ENCODE results near the gene VSX1.

Gene VSX1

GRCh38 chr20:25045343-25045712 lies 36.6 kb downstream of the VSX1 start:
- no peak overlapping the region for H2BK5ac ChIP-seq (ENCODE audit: low read depth, low read length, poor library complexity)
- no peak overlapping the region for H4K91ac ChIP-seq (ENCODE audit: low read depth, low read length)
- peaks cover 1% of the 10 kb centered on the region for H3K9me3 ChIP-seq (ENCODE audit: insufficient read depth, low read depth, low read length)
- H3K23ac ChIP-seq (ENCODE audit: low read length): no peak overlapping the region
- no peaks in the 10 kb centered on the region for H3K27me3 ChIP-seq (ENCODE audit: insufficient read depth, low read length)
- no peak overlapping the region for H4K12ac ChIP-seq (ENCODE audit: low read depth, low read length)
- H3K79me1 ChIP-seq (ENCODE audit: low read length): no peaks in the 10 kb centered on the region
- DNase-seq: no peak
- H3K14ac ChIP-seq (ENCODE audit: low read length): no peak overlapping the region
- H3K4me2 ChIP-seq (ENCODE audit: low read length): no peak overlapping the region
- no peak overlapping the region for H4K8ac ChIP-seq (ENCODE audit: low read depth, low read length)
- H3K27ac ChIP-seq (ENCODE audit: low read depth, low read length): no peak overlapping the region
- WGBS (ENCODE audit: extremely low coverage, insufficient coverage, insufficient read length): no CpG with 5 or more reads among the region's 9 CpGs
- no peaks in the 10 kb centered on the region for H3K79me2 ChIP-seq (ENCODE audit: control insufficient read depth, insufficient read depth, low read length, poor library complexity)
- H3K4me1 ChIP-seq (ENCODE audit: control insufficient read depth in 1 of 2, insufficient read depth in 2 of 2, low read length in 2 of 2): no peaks in the 10 kb centered on the region
- no peak overlapping the region for H3K4ac ChIP-seq (ENCODE audit: low read depth, low read length)
- no peak overlapping the region for H2AFZ ChIP-seq (ENCODE audit: insufficient read depth, low read length, poor library complexity)
- H3K36me3 ChIP-seq (ENCODE audit: control insufficient read depth in 1 of 2, insufficient read depth in 2 of 2, low read length in 2 of 2): no peaks in the 10 kb centered on the region
- H3K18ac ChIP-seq (ENCODE audit: low read length): no peak overlapping the region
- H2BK12ac ChIP-seq (ENCODE audit: low read length): no peak overlapping the region
- H3K4me3 ChIP-seq (ENCODE audit: low read depth, low read length): no peak overlapping the region
- H2AK5ac ChIP-seq (ENCODE audit: low read length): no peak overlapping the region
- H3K9ac ChIP-seq (ENCODE audit: low read length): no peak overlapping the region
- no peak overlapping the region for H2BK120ac ChIP-seq (ENCODE audit: insufficient read depth, low read length, poor library complexity)

GRCh38 chr20:25044660-25045342 lies 37.1 kb downstream of the VSX1 start:
- no peak overlapping the region for H3K23ac ChIP-seq (ENCODE audit: low read length)
- no peak overlapping the region for H3K9ac ChIP-seq (ENCODE audit: low read length)
- peaks cover 1% of the 10 kb centered on the region for H3K9me3 ChIP-seq (ENCODE audit: insufficient read depth, low read depth, low read length)
- H3K27ac ChIP-seq (ENCODE audit: low read depth, low read length): no peak overlapping the region
- WGBS (ENCODE audit: extremely low coverage, insufficient coverage, insufficient read length): no CpG with 5 or more reads among the region's 14 CpGs
- no peaks in the 10 kb centered on the region for H3K79me2 ChIP-seq (ENCODE audit: control insufficient read depth, insufficient read depth, low read length, poor library complexity)
- H4K12ac ChIP-seq (ENCODE audit: low read depth, low read length): no peak overlapping the region
- no peak for DNase-seq
- no peak overlapping the region for H4K91ac ChIP-seq (ENCODE audit: low read depth, low read length)
- no peak overlapping the region for H3K4me3 ChIP-seq (ENCODE audit: low read depth, low read length)
- H2AK5ac ChIP-seq (ENCODE audit: low read length): no peak overlapping the region
- no peak overlapping the region for H3K14ac ChIP-seq (ENCODE audit: low read length)
- H2BK120ac ChIP-seq (ENCODE audit: insufficient read depth, low read length, poor library complexity): no peak overlapping the region
- H3K27me3 ChIP-seq (ENCODE audit: insufficient read depth, low read length): no peaks in the 10 kb centered on the region
- no peak overlapping the region for H3K18ac ChIP-seq (ENCODE audit: low read length)
- no peak overlapping the region for H2AFZ ChIP-seq (ENCODE audit: insufficient read depth, low read length, poor library complexity)
- no peaks in the 10 kb centered on the region for H3K79me1 ChIP-seq (ENCODE audit: low read length)
- no peaks in the 10 kb centered on the region for H3K4me1 ChIP-seq (ENCODE audit: control insufficient read depth in 1 of 2, insufficient read depth in 2 of 2, low read length in 2 of 2)
- no peak overlapping the region for H4K8ac ChIP-seq (ENCODE audit: low read depth, low read length)
- H3K36me3 ChIP-seq (ENCODE audit: control insufficient read depth in 1 of 2, insufficient read depth in 2 of 2, low read length in 2 of 2): no peaks in the 10 kb centered on the region
- no peak overlapping the region for H2BK12ac ChIP-seq (ENCODE audit: low read length)
- H3K4ac ChIP-seq (ENCODE audit: low read depth, low read length): no peak overlapping the region
- no peak overlapping the region for H3K4me2 ChIP-seq (ENCODE audit: low read length)
- no peak overlapping the region for H2BK5ac ChIP-seq (ENCODE audit: low read depth, low read length, poor library complexity)

GRCh38 chr20:25044261-25044560 lies 37.7 kb downstream of the VSX1 start:
- Histone ChIP-seq H4K8ac (ENCODE audit: low read depth, low read length) (no peak overlapping the region), H2BK120ac (ENCODE audit: insufficient read depth, low read length, poor library complexity) (no peak overlapping the region), H3K79me2 (ENCODE audit: control insufficient read depth, insufficient read depth, low read length, poor library complexity) (no peaks in the 10 kb centered on the region), H3K9ac (ENCODE audit: low read length) (no peak overlapping the region), H3K18ac (ENCODE audit: low read length) (no peak overlapping the region), H2BK5ac (ENCODE audit: low read depth, low read length, poor library complexity) (no peak overlapping the region), H2AFZ (ENCODE audit: insufficient read depth, low read length, poor library complexity) (no peak overlapping the region), H3K27ac (ENCODE audit: low read depth, low read length) (no peak overlapping the region), H3K4me3 (ENCODE audit: low read depth, low read length) (no peak overlapping the region), H3K4me1 (ENCODE audit: control insufficient read depth in 1 of 2, insufficient read depth in 2 of 2, low read length in 2 of 2) (no peaks in the 10 kb centered on the region), H4K12ac (ENCODE audit: low read depth, low read length) (no peak overlapping the region), H3K27me3 (ENCODE audit: insufficient read depth, low read length) (no peaks in the 10 kb centered on the region), H4K91ac (ENCODE audit: low read depth, low read length) (no peak overlapping the region), H3K9me3 (ENCODE audit: insufficient read depth, low read depth, low read length) (peaks cover 1% of the 10 kb centered on the region), H3K23ac (ENCODE audit: low read length) (no peak overlapping the region), H3K14ac (ENCODE audit: low read length) (no peak overlapping the region), H3K4me2 (ENCODE audit: low read length) (no peak overlapping the region), H3K36me3 (ENCODE audit: control insufficient read depth in 1 of 2, insufficient read depth in 2 of 2, low read length in 2 of 2) (no peaks in the 10 kb centered on the region), H2BK12ac (ENCODE audit: low read length) (no peak overlapping the region), H3K79me1 (ENCODE audit: low read length) (no peaks in the 10 kb centered on the region), H3K4ac (ENCODE audit: low read depth, low read length) (no peak overlapping the region), H2AK5ac (ENCODE audit: low read length) (no peak overlapping the region)
- WGBS (ENCODE audit: extremely low coverage, insufficient coverage, insufficient read length): no CpG with 5 or more reads among the region's 5 CpGs
- DNase-seq: no peak

- H3K79me1 ChIP-seq (ENCODE audit: low read length): no peaks in the 10 kb centered on the region
- no peak overlapping the region for H4K12ac ChIP-seq (ENCODE audit: low read depth, low read length)
- no peak overlapping the region for H2BK5ac ChIP-seq (ENCODE audit: low read depth, low read length, poor library complexity)
- H3K36me3 ChIP-seq (ENCODE audit: control insufficient read depth in 1 of 2, insufficient read depth in 2 of 2, low read length in 2 of 2): no peaks in the 10 kb centered on the region
- WGBS (ENCODE audit: extremely low coverage, insufficient coverage, insufficient read length): no CpG with 5 or more reads among the region's 9 CpGs
- no peak overlapping the region for H3K4me3 ChIP-seq (ENCODE audit: low read depth, low read length)
- H3K9ac ChIP-seq (ENCODE audit: low read length): no peak overlapping the region
- no peaks in the 10 kb centered on the region for H3K79me2 ChIP-seq (ENCODE audit: control insufficient read depth, insufficient read depth, low read length, poor library complexity)
- no peak overlapping the region for H4K8ac ChIP-seq (ENCODE audit: low read depth, low read length)
- H4K91ac ChIP-seq (ENCODE audit: low read depth, low read length): no peak overlapping the region
- no peak overlapping the region for H2BK120ac ChIP-seq (ENCODE audit: insufficient read depth, low read length, poor library complexity)
- no peak overlapping the region for H3K14ac ChIP-seq (ENCODE audit: low read length)
- peaks cover 1% of the 10 kb centered on the region for H3K9me3 ChIP-seq (ENCODE audit: insufficient read depth, low read depth, low read length)
- H2BK12ac ChIP-seq (ENCODE audit: low read length): no peak overlapping the region
- no peak overlapping the region for H3K27ac ChIP-seq (ENCODE audit: low read depth, low read length)
- no peaks in the 10 kb centered on the region for H3K4me1 ChIP-seq (ENCODE audit: control insufficient read depth in 1 of 2, insufficient read depth in 2 of 2, low read length in 2 of 2)
- H2AFZ ChIP-seq (ENCODE audit: insufficient read depth, low read length, poor library complexity): no peak overlapping the region
- H3K23ac ChIP-seq (ENCODE audit: low read length): no peak overlapping the region
- no peaks in the 10 kb centered on the region for H3K27me3 ChIP-seq (ENCODE audit: insufficient read depth, low read length)
- no peak overlapping the region for H3K4me2 ChIP-seq (ENCODE audit: low read length)
- DNase-seq: no peak
- H2AK5ac ChIP-seq (ENCODE audit: low read length): no peak overlapping the region
- H3K4ac ChIP-seq (ENCODE audit: low read depth, low read length): no peak overlapping the region
- no peak overlapping the region for H3K18ac ChIP-seq (ENCODE audit: low read length)
Measured at GRCh38 chr20:25043499-25044260, 38.3 kb downstream of the VSX1 start.
